B cell (primary cell): ENCODE results near the gene ZFPM1. TPM values are rescaled to one million over a fixed set of nuclear protein-coding genes. Genes with fewer than 3 reads are reported as not detected.
"Not testable (repeated sequence)": the region's sequence is repeated elsewhere in the genome, so short reads cannot be mapped to it uniquely, and the experiment has no call there.

ENCODE experiments used
- ATAC-seq: fragments of 200-7000 bp; cut with Tn5 transposase; one replicate; pipeline ENCODE4 v1.10.0; 2021; ENCODE audit warnings: low read depth, mild to moderate bottlenecking, moderate number of reproducible peaks, moderate library complexity
- CTCF ChIA-PET: fragments of 350-600 bp; sonication (Branson Sonifier 250); formaldehyde crosslinking; loops from one replicate; lab custom pipeline; 2021; ENCODE audit warnings: antibody characterized with exemption, inconsistent platforms; lab: Charles Lee
- POLR2A ChIA-PET: fragments of 350-600 bp; sonication (Branson Sonifier 250); formaldehyde crosslinking; loops from one replicate; lab custom pipeline; 2021; ENCODE audit warnings: antibody characterized with exemption; lab: Charles Lee
- DNase-seq: peaks from one replicate; pipeline ENCODE4 v3.0.0; 2013
- H2AFZ ChIP-seq: 2 replicates; pipeline ENCODE4 v1.6.1; 2012; ENCODE audit warnings: mild to moderate bottlenecking, low read depth, low read length; ENCODE audit not compliant: insufficient read depth, poor library complexity, severe bottlenecking
- H3K27ac ChIP-seq, 2 donors: 1 replicate in 1 of 2; 2 replicates in 1 of 2; pipeline ENCODE4 v1.5.1; 2012 to 2013; ENCODE audit warnings: low read length in 2 of 2, mild to moderate bottlenecking in 2 of 2, moderate library complexity in 1 of 2
- H3K27me3 ChIP-seq, 4 experiments: fragments of 200-600 bp in 1 of 4; sonication (generic) in 1 of 4; replicated peaks in 1 of 4; 1 replicate in 2 of 4; 2 replicates in 2 of 4; pipeline versions ENCODE4 v1.6.1 to v1.7.0; 2013 to 2016; ENCODE audit warnings: low read length in 3 of 4, mild to moderate bottlenecking in 2 of 4, mixed read lengths in 1 of 4, moderate library complexity in 1 of 4; ENCODE audit not compliant: insufficient read depth in 4 of 4, control insufficient read depth in 3 of 4; ENCODE audit errors: control extremely low read depth in 1 of 4
- H3K36me3 ChIP-seq, 2 experiments: replicated peaks in 1 of 2; 1 replicate in 1 of 2; 2 replicates in 1 of 2; pipeline versions ENCODE4 v1.6.1 to v1.7.1; 2013; ENCODE audit warnings: low read length in 1 of 2; ENCODE audit not compliant: insufficient read depth in 2 of 2, control insufficient read depth in 1 of 2; ENCODE audit errors: control extremely low read depth in 1 of 2, extremely low read depth in 1 of 2
- H3K4me1 ChIP-seq, 2 donors: fragments of 200-600 bp in 1 of 2; sonication (generic) in 1 of 2; 1 replicate in 1 of 2; 2 replicates in 1 of 2; pipeline versions ENCODE4 v1.5.1 to v1.6.1; 2013 to 2017; ENCODE audit warnings: low read length in 2 of 2; ENCODE audit not compliant: control insufficient read depth in 2 of 2, insufficient read depth in 2 of 2
- H3K4me2 ChIP-seq: replicated peaks from 2 replicates; pipeline ENCODE3; 2012; ENCODE audit warnings: mild to moderate bottlenecking, low read depth, low read length; ENCODE audit not compliant: poor library complexity, severe bottlenecking
- H3K4me3 ChIP-seq, 5 experiments: fragments of 200-600 bp in 1 of 5; sonication (generic) in 1 of 5; 1 replicate in 3 of 5; 2 replicates in 2 of 5; pipeline versions ENCODE4 v1.5.1 to v1.7.0; 2011 to 2016; ENCODE audit warnings: low read length in 4 of 5, mild to moderate bottlenecking in 4 of 5, low read depth in 2 of 5, control low read depth in 1 of 5, moderate library complexity in 1 of 5; ENCODE audit not compliant: insufficient read depth in 1 of 5; ENCODE audit errors: control extremely low read depth in 1 of 5, extremely low read depth in 1 of 5
- H3K79me2 ChIP-seq: fragments of 200-600 bp; sonication (generic); one replicate; pipeline ENCODE4 v1.6.0; 2016; ENCODE audit warnings: low read length; ENCODE audit not compliant: control insufficient read depth, insufficient read depth
- H3K9ac ChIP-seq: fragments of 200-600 bp; sonication (generic); 2 replicates; pipeline ENCODE4 v1.6.1; 2017; ENCODE audit warnings: mild to moderate bottlenecking, low read length, moderate library complexity
- H3K9me3 ChIP-seq, 3 donors: one replicate each; pipeline versions ENCODE4 v1.6.1 to v1.7.1; 2013; ENCODE audit warnings: low read length in 2 of 3; ENCODE audit not compliant: control insufficient read depth in 2 of 3, insufficient read depth in 1 of 3; ENCODE audit errors: control extremely low read depth in 1 of 3
- H4K20me1 ChIP-seq: 2 replicates; pipeline ENCODE4 v1.6.0; 2012; ENCODE audit warnings: mild to moderate bottlenecking, low read length; ENCODE audit not compliant: insufficient read depth, control insufficient read depth, poor library complexity, severe bottlenecking
- H3K27ac Mint-ChIP-seq: one replicate; pipeline ENCODE4 v1.8.0; 2021; ENCODE audit warnings: mixed read lengths
- H3K27me3 Mint-ChIP-seq: one replicate; pipeline ENCODE4 v1.8.0; 2021; ENCODE audit warnings: mixed read lengths
- H3K4me1 Mint-ChIP-seq: one replicate; pipeline ENCODE4 v1.8.0; 2021; ENCODE audit warnings: mixed read lengths
- H3K4me3 Mint-ChIP-seq: one replicate; pipeline ENCODE4 v1.8.0; 2021; ENCODE audit warnings: mixed read lengths
- H3K9me3 Mint-ChIP-seq: one replicate; pipeline ENCODE4 v1.8.0; 2022; ENCODE audit warnings: mixed read lengths; ENCODE audit not compliant: insufficient read depth
- CTCF ChIP-seq: fragments of 200-600 bp; IDR thresholded peaks from one replicate; pipeline ENCODE4 v1.8.0; 2022; ENCODE audit warnings: antibody characterized with exemption, mild to moderate bottlenecking
- EZH2 ChIP-seq: IDR thresholded peaks from 2 replicates; pipeline ENCODE4 v1.6.1; 2012; ENCODE audit warnings: borderline replicate concordance, low read depth, mild to moderate bottlenecking, moderate library complexity, low read length; ENCODE audit not compliant: insufficient read depth, poor library complexity, severe bottlenecking
- WGBS: methylation state at CpG from one replicate; pipeline ENCODE4 v1.1.5; 2013; ENCODE audit warnings: missing lambda C conversion rate; ENCODE audit not compliant: insufficient coverage; 5-methylcytosine and 5-hydroxymethylcytosine counted together
- intact Hi-C: fragments of 100-400 bp; cut with micrococcal nuclease; formaldehyde crosslinking; loops from one replicate; pipeline ENCODE4 v1.10.0; 2022
- polyA plus RNA-seq: library from polyadenylated mRNA; depleted of rRNA; stranded (reverse); fragments of >200 nt; gene quantifications from 2 replicates; pipeline ENCODE4 v1.2.3, GENCODE V29; 2012
- total RNA-seq, 2 donors: library from RNA; stranded (reverse); fragments of 120-200 nt in 1 of 2; gene quantifications; 1 replicate in 1 of 2; 2 replicates in 1 of 2; pipeline versions ENCODE4 v1.2.3 to v1.2.4, GENCODE V29; 2013 to 2022

ZFPM1 gene
- total and polyA plus RNA-seq, 2 donors (not counting 1 experiment from before 2014, with no cell fraction given), result 4.3 to 34.6 TPM

GRCh38 chr16:88484505-88485365, 31.7 kb downstream of the ZFPM1 start:
- Mint-ChIP-seq H3K27ac (no peak overlapping the region), H3K9me3 (no peaks in the 10 kb centered on the region), H3K27me3 (no peaks in the 10 kb centered on the region), H3K4me3 (no peak overlapping the region), H3K4me1 (peaks cover 29% of the 10 kb centered on the region)
- TF ChIP-seq EZH2 (no peak), CTCF (no peak)
- Histone ChIP-seq H3K4me3 (no peak overlapping the region), H3K4me1 (peaks cover 13 to 32% of the 10 kb centered on the region in 2 donors), H3K27me3 (no peaks in the 10 kb centered on the region), H3K27ac (no peak overlapping the region), H3K9me3 (no peaks in the 10 kb centered on the region), H4K20me1 (peaks cover 52% of the 10 kb centered on the region), H3K4me2 (no peak overlapping the region), H3K9ac (no peak overlapping the region), H3K36me3 (peaks cover 0 to 11% of the 10 kb centered on the region in 2 experiments), H3K79me2 (peaks cover 34% of the 10 kb centered on the region), H2AFZ (no peak overlapping the region)
- ChIA-PET POLR2A (no interaction called here), CTCF (no interaction called here)
- intact Hi-C loops, result loop anchor here (5.0 kb wide), 1 partner anchor 42 kb away; no protein-coding TSS in a partner anchor
- DNase-seq, result no peak
- no peak for ATAC-seq
- whole genome bisulfite sequencing, result 93% methylated on average over 34 of the region's 36 CpGs

DNA sequence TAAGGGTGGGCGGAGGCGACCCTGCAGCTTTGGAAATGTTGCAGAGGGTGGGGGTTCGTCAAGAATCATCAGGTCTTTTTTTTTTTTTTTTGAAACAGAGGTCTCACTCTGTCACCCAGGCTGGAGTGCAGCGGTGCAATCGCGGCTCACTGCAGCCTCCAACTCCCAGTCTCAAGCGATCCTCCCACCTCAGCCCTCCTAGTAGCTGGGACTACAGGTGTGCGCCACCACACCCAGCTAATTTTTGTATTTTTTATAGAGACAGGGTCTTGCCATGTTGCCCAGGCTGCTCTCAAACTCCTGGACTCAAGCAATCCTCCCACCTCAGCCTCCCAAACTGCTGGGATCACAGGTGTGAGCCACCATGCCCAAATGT, 32.3 kb downstream of the ZFPM1 start:
- H3K4me3 Mint-ChIP-seq, H2AFZ ChIP-seq, H3K27ac ChIP-seq, intact Hi-C loops, CTCF ChIA-PET, H3K4me2 ChIP-seq, DNase-seq, H3K27ac Mint-ChIP-seq, H3K27me3 Mint-ChIP-seq, ATAC-seq, H3K9ac ChIP-seq, H3K27me3 ChIP-seq, H3K4me3 ChIP-seq, H3K9me3 ChIP-seq, H3K9me3 Mint-ChIP-seq: not testable (repeated sequence)
- H4K20me1 ChIP-seq, result peaks cover 46% of the 10 kb centered on the region
- H3K4me1 Mint-ChIP-seq, result peaks cover 23% of the 10 kb centered on the region
- WGBS, result 98% methylated on average over 7 of the region's 8 CpGs
- H3K36me3 ChIP-seq, result peaks cover 0 to 11% of the 10 kb centered on the region in 2 experiments
- POLR2A ChIA-PET, result interaction anchor here (0.7 kb wide), 1 partner anchor 238 kb away, joined by 3 read pairs; no protein-coding TSS in a partner anchor
- H3K4me1 ChIP-seq, result peaks cover 8 to 26% of the 10 kb centered on the region in 2 donors
- peaks cover 34% of the 10 kb centered on the region for H3K79me2 ChIP-seq
